HG03060 (cell line): ENCODE data around the gene UGT2A2.
"Not testable (repeated sequence)": the region's sequence is repeated elsewhere in the genome, so short reads cannot be mapped to it uniquely, and the experiment has no call there.

ENCODE experiments used
- ATAC-seq: cut with Tn5 transposase; IDR thresholded peaks from one replicate; pipeline ENCODE4 v1.9.1; 2021; ENCODE audit warnings: low read depth, moderate number of reproducible peaks; ENCODE audit not compliant: unreplicated experiment

UGT2A2 gene

DNA sequence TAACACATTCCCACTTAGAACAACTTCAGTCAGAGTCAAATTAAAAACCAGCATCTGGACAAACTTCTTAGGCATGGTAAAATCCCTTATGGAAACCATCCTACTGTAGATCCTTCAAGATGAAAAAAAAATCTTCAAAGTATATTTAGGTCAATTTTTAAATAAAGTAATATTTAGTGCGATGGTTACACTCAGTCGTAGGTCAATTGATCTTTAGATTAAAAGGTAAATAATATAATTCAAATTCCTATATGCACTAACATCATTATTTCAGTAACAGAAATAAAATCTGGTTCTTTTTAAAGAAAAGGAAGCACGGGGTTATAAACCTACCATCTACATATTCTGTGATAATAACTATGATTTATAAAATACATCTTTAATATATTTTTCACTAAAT, at the start of gene UGT2A2:
UGT2A2 (minus strand) TSS at position 101 of the 400 bp plus-strand sequence; CDS start at position 99, 2 bp downstream.
- ATAC-seq: no peak

DNA sequence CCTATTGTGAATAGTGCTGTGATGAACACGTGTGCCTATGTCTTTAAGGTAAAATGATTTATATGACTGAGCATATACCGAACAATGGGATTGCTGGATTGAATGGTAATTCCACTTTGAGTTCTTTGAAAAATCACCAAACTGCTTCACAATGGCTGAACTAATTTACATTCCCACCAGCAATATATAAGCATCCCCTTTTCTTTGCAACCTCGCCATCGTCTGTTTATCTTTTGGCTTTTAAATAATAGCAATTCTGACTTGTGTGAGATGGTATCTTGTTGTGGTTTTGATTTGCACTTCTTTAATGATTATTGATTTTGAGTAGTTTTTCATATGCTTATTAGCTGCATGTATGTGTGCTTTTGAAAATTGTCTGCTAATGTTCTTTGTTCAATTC, 45.4 kb upstream of the UGT2A2 start:
- no peak for ATAC-seq

DNA sequence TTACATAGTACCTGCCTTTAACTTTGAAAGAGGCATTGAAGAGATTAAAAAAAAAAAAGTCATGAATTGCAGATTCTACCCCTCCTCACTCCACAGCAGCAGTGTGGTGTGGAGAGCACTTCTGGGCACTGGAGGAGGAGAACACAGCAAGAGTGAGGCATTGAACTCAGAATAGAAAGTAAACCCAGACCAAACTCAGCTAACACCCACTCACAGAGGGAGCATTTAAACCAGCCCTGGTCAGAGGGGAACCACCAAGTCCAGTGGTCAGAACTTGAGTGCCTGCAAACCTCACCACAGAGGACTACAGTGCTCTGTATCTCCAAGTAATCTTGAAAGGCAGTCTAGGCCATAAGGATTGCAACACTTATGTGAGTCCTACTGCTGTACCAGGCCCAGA, 29.2 kb upstream of the UGT2A2 start:
- ATAC-seq: no peak

DNA sequence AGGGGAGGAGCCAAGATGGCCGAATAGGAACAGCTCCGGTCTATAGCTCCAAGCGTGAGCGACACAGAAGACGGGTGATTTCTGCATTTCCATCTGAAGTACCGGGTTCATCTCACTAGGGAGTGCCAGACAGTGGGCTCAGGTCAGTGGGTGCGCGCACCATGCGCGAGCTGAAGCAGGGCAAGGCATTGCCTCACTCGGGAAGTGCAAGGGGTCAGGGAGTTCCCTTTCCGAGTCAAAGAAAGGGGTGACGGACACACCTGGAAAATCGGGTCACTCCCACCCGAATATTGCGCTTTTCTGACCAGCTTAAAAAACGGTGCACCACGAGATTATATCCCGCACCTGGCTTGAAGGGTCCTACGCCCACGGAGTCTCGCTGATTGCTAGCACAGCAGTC, 24.6 kb upstream of the UGT2A2 start:
- ATAC-seq: not testable (repeated sequence)

DNA sequence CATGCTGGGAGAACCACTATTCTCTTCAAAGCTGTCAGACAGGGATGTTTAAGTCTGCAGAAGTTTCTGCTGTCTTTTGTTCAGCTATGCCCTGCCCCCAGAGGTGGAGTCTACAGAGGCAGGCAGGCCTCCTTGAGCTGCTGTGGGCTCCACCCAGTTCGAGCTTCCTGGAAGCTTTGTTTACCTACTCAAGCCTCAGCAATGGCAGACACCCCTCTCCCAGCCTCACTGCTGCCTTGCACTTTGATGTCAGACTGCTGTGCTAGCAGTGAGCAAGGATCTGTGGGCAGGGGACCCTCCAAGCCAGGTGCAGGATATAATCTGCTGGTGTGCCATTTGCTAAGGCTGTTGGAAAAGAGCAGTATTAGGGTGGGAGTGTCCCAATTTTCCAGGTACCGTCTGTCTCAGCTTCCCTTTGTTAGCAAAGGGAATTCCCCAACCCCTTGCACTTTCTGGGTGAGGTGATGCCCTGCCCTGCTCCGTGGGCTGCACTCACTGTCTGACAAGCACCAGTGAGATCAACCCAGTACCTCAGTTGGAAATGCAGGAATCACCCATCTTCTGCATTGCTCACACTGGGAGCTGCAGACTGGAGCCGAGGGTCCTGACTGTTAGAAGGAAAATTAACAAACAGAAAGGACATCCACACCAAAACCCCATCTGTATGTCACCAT, 21.8 kb upstream of the UGT2A2 start:
- not testable (repeated sequence) for ATAC-seq

DNA sequence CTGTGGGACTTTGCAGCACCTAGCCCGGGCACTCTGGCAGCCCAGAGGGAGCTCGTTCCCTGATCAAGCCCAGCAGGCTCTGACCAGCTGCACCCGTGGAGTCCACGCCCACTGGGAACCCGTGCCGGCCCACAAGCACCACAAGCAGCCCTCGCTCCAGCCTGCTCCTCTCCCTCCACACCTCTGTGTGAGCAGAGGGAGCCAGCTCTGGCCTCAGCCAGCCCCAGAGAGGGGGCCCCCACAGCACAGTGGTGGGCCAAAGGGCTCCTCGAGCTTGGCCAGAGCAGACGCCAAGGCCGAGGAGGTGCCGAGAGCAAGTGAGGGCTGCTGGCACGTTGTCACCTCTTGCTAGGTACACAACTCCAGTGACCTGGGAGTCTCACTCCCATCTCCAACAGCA, 18.7 kb upstream of the UGT2A2 start:
- ATAC-seq: no peak

DNA sequence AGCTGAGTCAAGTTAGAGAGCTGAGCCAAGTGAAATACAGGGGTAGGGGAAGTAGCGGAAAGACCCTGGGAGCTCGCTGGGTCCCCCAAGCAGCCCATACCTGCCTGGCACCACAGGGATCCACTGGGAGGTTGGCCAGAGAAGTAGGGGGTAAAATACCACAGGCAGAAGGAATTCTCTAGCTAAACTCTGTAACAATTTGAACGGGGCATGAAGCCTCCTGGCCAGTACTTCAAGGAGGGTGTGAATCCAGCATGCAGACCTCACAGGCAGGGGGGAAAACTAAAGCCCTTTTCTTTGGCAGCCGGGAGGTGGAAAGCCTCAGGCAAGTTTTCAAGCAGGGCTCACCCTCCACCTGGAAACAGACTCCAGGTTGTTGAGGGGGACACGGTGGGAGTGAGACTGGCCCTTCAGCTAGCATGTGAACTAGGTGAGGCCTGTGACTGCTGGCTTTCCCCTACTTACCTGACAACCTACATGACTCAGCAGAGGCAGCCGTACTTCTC, 17.3 kb upstream of the UGT2A2 start:
- ATAC-seq: no peak

DNA sequence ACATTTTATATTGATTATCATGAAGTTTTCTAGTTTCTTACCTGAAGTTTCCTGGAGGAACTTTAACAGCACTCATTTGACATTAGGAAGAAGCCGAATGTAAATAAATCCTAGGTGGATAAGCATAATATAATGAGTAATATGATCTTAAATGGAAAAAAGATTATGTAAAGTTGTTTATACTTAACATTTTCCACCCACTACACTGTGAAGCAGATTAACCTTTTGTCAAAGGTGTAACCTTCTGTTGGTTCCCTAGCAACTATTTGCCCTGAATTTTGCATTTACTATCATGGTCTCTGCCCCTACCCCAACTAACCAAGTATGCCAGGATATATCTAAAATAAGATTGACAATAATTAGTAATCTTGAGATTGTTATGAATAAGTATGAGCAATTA, 13.7 kb upstream of the UGT2A2 start, which contains the start of gene UGT2A1:
UGT2A1 (minus strand) TSS at position 101 of the 400 bp plus-strand sequence. CDS start 5,603 bp downstream, outside the sequence.
- ATAC-seq: no peak

DNA sequence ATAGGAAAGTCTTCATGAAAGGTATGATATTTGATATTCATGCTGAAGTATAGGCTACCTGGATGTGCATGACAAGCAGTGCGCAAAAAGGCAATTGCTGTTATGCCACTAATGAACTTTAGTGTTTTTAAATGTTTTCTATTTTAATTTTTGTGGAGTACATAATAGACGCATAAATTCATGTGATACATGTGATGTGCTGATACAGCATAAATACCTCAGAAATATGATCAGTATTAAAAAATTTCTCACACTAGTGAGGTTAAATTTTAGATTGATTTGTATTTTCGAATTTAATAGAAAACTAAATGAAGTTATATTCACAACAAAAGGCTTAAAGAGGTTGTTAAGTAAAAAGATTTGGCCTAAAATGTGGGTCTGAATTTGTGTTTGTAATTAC, 11.4 kb upstream of the UGT2A2 start:
- no peak for ATAC-seq

DNA sequence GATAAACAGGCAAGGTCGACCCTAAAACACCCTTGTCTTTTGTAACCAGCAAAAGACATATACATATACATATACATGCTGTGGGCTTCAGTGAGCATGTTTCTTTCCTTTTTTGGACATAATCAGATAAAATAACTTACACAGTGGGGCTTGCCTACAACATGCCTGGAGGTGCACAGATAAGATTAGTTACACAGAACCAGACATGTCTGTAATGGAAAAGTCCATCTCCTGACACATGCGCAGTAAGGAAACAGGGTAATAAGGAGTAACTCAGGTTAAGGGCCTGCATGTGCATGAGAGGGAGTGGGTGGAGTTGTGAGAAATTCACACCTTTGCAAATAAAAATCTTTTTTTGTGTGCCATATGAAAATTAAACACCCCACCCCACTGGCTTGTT, 10.2 kb upstream of the UGT2A2 start:
- ATAC-seq: no peak

DNA sequence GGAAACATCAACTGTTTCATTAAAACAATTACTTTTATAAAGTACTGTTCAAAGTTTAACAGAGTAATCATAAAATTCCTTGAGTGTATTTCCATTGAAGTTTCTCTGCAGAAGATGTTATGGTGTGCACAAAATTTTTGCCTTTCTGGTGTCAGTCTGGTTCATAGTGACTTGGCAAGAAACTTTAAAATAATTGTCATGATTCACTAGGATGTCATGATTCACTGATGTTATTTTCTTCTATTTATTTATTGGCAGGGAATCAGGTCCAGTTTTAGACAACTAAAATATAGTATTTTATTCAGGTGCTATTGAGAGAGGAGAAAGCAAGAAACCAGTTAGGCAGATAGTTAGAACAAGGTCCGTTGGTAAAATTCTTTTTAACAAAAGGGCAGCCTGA, 9.8 kb upstream of the UGT2A2 start:
- ATAC-seq: no peak

DNA sequence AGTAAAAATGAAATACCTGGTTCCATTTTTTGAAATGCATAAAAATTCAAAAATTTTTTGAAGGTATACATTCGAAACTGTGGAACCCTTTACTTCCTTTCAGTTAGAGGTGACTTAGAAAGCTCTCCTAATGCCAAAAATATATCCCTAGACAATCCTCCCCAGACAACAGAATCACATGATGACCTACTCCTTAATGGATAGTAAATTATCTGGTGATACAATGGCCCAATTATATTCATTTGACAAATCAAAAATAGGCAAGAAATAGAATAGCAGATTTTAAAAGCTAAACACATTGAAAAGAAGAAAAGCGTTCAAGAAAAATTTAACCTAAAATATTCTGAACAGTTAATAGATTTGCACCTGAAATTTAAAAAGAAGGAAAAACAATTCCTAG, 3.5 kb upstream of the UGT2A2 start:
- no peak for ATAC-seq

DNA sequence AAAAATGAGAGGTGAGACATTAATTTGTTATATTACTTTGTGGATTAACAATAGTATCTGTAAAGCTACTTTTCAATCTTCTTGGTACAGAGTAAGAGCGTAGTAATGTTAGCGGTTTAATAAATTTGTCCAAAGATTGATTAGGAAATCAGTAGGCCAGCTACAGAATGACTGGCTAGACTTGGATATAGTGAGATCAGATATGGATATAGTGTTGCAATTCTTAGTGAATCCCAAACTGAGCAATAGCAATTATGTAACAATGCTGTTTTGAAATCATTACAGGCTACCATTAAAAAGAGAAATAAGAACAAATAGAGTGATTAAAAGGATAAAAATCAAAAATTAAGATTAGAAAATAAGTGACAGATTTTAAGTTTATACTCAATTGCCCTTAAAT, 847 bp upstream of the UGT2A2 start:
- no peak for ATAC-seq

DNA sequence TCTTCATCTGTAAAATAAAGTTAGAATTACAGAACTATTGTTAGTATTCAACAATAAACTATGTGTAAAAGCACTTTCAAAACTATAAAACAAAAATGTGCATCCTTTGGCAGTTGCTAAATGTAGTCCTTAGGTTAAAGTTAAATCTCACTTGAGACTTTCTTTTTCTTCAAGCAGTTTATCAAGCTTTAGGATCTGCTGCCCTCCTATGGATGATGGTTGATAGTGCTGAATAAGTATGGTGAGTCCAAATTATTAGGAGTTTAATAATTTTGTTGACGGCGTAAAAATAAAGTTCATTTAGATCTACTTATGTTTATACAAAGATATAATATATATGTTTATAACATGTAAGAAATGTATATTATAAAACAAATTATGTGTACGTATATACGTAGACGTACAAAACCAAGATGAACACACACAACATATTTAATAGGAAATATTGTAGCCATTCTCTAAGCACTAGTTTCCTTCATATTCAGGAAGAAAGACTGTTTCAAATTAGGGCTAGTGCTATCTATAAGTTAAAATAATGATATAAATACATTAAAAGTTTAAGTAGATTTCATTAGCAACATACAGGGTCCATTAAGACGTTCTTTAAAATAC, 22.3 kb downstream of the UGT2A2 start:
- no peak for ATAC-seq

DNA sequence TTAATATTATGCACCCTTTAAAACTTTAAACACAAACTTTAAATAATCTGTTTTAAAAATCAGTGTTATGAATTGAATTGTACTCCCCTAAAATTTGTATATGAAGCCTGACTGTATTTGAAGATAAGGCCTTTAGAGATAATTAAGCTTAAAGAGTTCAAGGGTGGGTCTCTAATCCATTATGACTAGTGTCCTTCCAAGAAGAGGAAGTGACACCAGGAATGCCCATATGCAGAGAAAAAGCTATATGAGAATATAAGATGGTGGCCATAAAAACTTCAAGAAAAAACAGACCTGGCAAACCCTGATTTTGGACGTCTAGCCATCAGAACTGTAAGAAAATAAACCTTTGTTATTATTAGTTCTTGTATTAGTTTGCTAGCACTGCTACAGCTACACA, 29.0 kb downstream of the UGT2A2 start:
- ATAC-seq: no peak

DNA sequence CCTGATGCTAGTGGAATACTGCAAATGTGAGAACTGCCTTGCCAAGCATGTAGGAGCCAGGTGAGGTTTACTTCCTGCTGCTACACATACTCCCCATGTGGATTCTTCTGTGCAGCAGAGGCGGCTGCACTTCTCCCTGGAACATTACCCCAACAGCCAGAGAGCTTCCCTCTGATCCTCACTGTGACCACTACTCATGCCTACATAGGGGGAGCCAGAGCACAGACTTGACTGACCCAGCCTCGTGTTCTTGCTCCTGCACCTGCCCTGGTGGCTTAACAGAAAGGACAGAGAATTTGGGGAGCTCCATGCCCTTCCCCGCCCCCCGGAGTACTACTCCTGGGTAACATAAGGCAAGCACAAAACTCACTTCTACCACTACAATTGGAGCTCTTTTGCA, 38.4 kb downstream of the UGT2A2 start:
- no peak for ATAC-seq

DNA sequence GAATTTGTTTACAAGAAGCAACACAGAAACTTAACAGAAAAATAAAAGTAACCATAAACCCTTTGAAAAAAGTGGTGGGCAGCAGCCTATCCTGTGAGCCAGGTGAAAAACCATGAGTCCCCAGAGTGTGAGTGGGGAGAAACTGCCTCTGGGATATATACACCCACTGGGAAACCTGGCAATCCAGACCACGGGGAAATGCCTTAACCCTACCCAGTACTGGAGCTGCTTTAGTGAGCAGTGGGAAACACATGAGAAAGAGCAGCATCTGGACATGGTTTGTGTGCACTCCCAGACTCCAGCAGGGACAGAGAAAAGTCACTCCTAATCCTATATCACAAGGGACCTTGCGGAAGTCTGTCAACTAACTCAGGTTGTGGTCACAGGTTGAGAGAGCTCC, 39.4 kb downstream of the UGT2A2 start:
- ATAC-seq: no peak

DNA sequence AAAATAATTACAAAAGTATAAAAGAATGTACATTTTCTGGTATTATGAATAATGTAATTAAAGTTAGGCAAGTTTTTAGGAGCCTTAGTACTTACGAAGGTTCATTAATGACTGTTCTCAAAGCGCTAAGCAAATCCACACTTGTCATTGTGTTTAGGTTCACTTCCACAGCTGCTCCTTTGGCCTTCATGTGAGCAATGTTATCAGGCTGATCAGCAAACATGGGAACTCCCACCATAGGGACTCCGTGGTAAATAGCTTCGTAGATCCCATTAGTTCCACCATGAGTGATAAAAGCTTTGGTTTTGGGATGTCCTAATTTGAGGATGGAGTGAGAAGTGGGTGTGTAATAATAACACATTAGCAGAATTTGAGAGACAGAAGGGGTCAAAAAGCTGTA, 45.1 kb downstream of the UGT2A2 start:
- ATAC-seq: no peak

DNA sequence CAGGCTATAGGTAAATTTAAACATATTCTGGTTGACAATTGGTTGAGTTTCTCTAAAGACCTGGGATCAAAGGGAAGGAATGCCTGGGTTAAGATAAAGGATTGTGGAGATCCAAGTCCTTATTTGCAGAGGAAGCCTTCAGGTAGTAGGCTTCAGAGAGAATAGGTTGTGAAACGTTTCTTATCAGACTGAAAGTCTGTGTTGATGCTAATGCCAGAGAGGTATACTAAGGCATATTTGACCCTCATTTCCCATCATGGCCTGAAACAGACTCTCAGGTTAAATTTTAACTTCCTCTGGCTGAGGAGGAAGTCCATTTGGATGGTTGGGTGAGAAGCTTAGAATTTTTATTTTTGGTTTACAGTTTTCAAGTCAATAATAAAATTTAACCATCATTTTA, 48.1 kb downstream of the UGT2A2 start:
- ATAC-seq: no peak

DNA sequence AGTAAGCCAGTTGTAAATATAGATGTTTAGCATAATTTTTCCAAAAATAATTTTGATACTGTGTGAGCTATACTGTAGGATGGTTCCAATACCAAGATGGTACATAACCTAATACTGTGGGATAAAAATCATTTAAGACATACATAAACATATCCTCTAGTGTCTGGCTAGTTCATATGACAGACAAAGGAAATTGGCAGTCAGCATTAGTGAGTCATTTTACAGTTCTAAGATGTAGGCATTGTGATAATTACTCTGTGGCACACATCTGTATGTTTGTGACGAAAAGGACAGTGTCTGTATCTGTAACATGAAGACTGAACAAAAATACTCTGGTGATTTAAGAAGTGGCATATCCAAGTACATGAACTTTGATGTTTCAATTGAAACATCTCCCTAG, 49.6 kb downstream of the UGT2A2 start:
- no peak for ATAC-seq

DNA sequence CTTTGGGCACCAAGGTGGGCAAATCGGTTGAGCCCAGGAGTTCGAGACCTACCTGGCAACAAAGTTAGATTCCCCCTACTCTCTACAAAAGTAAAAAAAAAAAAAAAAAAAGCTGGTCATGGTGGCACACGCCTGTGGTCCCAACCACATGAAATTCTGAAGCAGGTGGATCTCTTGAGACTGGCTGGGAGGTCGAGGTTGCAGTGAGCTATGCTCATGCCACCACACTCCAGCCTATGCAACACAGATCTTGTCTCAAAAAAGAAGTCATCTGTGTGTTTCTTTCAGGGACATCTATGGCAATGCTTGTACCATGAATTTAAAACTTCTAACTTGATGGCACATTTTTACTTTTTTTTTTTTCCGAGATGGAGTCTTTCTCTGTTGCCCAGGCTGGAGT, 55.3 kb downstream of the UGT2A2 start:
- ATAC-seq: no peak

DNA sequence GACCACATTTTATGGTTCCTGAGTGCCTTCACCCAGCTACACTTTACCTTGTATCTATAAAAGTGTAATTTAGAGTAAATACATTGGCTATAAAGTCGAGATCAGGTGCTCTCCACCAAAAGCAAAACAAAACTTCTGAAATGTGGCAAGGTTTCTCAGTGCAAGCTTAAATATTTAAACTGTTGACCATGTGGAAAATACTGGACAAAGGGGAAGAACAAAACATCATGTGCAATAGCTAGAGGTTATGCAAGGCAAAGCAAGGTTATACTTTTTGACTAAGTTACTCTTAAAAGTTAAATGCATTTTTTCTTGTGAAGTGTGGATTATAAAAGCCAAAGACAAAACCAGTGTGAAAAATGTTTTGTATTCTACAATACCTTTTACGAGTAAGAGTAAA, 55.9 kb downstream of the UGT2A2 start:
- ATAC-seq: no peak
